SK-N-SH treated with all-trans-retinoic acid at 6 μM for 48 hours (cell line): ENCODE measurements around the gene UBXN1.
A peak's percentile ranks its signal among the peaks of the same experiment; 100 is the strongest.
"Not testable (repeated sequence)": the region's sequence is repeated elsewhere in the genome, so short reads cannot be mapped to it uniquely, and the experiment has no call there.

Experiments used
- ATAC-seq: fragments of 200-7000 bp; cut with Tn5 transposase; 3 replicates; pipeline ENCODE4 v1.9.1; 2020; ENCODE audit warnings: mild to moderate bottlenecking, moderate library complexity
- ARNTL ChIP-seq: fragments of 450-650 bp; formaldehyde crosslinking; IDR thresholded peaks from 2 replicates; pipeline ENCODE4 v1.5.0; 2020; ENCODE audit warnings: low read depth, mild to moderate bottlenecking, moderate library complexity, borderline replicate concordance
- BACH2 ChIP-seq: fragments of 250-450 bp; sonication (Bioruptor Pico); IDR thresholded peaks from 2 replicates; pipeline ENCODE4 v1.9.0; 2021; ENCODE audit warnings: mild to moderate bottlenecking, borderline replicate concordance
- CREB5 ChIP-seq: fragments of 250-450 bp; sonication (Bioruptor Pico); IDR thresholded peaks from 2 replicates; pipeline ENCODE4 v1.5.1; 2020; ENCODE audit warnings: low read depth, mild to moderate bottlenecking, moderate library complexity
- CSDC2 ChIP-seq: fragments of 250-450 bp; sonication (Bioruptor Pico); IDR thresholded peaks from 2 replicates; pipeline ENCODE4 v1.5.0; 2020; ENCODE audit warnings: mild to moderate bottlenecking, moderate library complexity
- ESRRG ChIP-seq: fragments of 250-450 bp; sonication (Bioruptor Pico); IDR thresholded peaks from 2 replicates; pipeline ENCODE4 v1.6.1; 2021; ENCODE audit warnings: mild to moderate bottlenecking
- GLIS3 ChIP-seq: fragments of 250-450 bp; sonication (Bioruptor Pico); IDR thresholded peaks from 2 replicates; pipeline ENCODE4 v1.5.0; 2020; ENCODE audit warnings: mild to moderate bottlenecking, moderate library complexity
- ISL1 ChIP-seq: fragments of 250-450 bp; sonication (Bioruptor Pico); IDR thresholded peaks from 2 replicates; pipeline ENCODE4 v2.1.2; 2022; ENCODE audit warnings: mild to moderate bottlenecking, moderate library complexity
- OSR1 ChIP-seq: fragments of 250-450 bp; sonication (Bioruptor Pico); IDR thresholded peaks from 2 replicates; pipeline ENCODE4 v1.8.0; 2022; ENCODE audit warnings: moderate library complexity, mild to moderate bottlenecking, inconsistent platforms
- PPARA ChIP-seq: fragments of 250-450 bp; sonication (Bioruptor Pico); IDR thresholded peaks from 2 replicates; pipeline ENCODE4 v1.5.0; 2020; ENCODE audit warnings: mild to moderate bottlenecking, borderline replicate concordance
- RARB ChIP-seq: fragments of 250-450 bp; sonication (Bioruptor Pico); IDR thresholded peaks from 2 replicates; pipeline ENCODE4 v1.8.0; 2021; ENCODE audit warnings: mild to moderate bottlenecking, moderate library complexity
- TCF4 ChIP-seq: fragments of 250-450 bp; sonication (Bioruptor Pico); IDR thresholded peaks from 2 replicates; pipeline ENCODE4 v1.8.0; 2021; ENCODE audit warnings: mild to moderate bottlenecking, moderate library complexity, borderline replicate concordance
- TOX ChIP-seq: fragments of 250-450 bp; sonication (Bioruptor Pico); IDR thresholded peaks from 2 replicates; pipeline ENCODE4 v1.8.0; 2021; ENCODE audit warnings: mild to moderate bottlenecking, moderate library complexity, borderline replicate concordance
- ZC3H10 ChIP-seq: fragments of 250-450 bp; sonication (Bioruptor Pico); IDR thresholded peaks from 2 replicates; pipeline ENCODE4 v1.5.1; 2021; ENCODE audit warnings: mild to moderate bottlenecking, moderate library complexity
- ZFP30 ChIP-seq: fragments of 450-650 bp; formaldehyde crosslinking; IDR thresholded peaks from 2 replicates; pipeline ENCODE4 v1.5.0; 2022; ENCODE audit warnings: mild to moderate bottlenecking, moderate library complexity
- ZNF565 ChIP-seq: fragments of 450-650 bp; formaldehyde crosslinking; conservative IDR thresholded peaks from 2 replicates; pipeline ENCODE4 v1.5.0; 2020; ENCODE audit warnings: low read depth, mild to moderate bottlenecking, moderate library complexity
- ZNF70 ChIP-seq: fragments of 450-650 bp; formaldehyde crosslinking; IDR thresholded peaks from 2 replicates; pipeline ENCODE4 v1.5.0; 2020; ENCODE audit warnings: mild to moderate bottlenecking, moderate library complexity
- ZNF8 ChIP-seq: fragments of 450-650 bp; formaldehyde crosslinking; IDR thresholded peaks from 2 replicates; pipeline ENCODE4 v1.5.0; 2020; ENCODE audit warnings: mild to moderate bottlenecking, moderate library complexity
- TF ChIP-seq, protein P1 (sequence below): fragments of 250-450 bp; sonication (Bioruptor Pico); IDR thresholded peaks from 2 replicates; pipeline ENCODE4 v1.8.0; 2021; ENCODE audit warnings: low read depth, mild to moderate bottlenecking, moderate library complexity, borderline replicate concordance
- TF ChIP-seq, protein P2 (sequence below): fragments of 250-450 bp; sonication (Bioruptor Pico); IDR thresholded peaks from 2 replicates; pipeline ENCODE4 v1.8.0; 2020; ENCODE audit warnings: mild to moderate bottlenecking, moderate library complexity, borderline replicate concordance
- TF ChIP-seq, protein P3 (sequence below): fragments of 250-450 bp; sonication (Bioruptor Pico); IDR thresholded peaks from 2 replicates; pipeline ENCODE4 v1.5.1; 2021; ENCODE audit warnings: mild to moderate bottlenecking, moderate library complexity

Gene UBXN1

DNA sequence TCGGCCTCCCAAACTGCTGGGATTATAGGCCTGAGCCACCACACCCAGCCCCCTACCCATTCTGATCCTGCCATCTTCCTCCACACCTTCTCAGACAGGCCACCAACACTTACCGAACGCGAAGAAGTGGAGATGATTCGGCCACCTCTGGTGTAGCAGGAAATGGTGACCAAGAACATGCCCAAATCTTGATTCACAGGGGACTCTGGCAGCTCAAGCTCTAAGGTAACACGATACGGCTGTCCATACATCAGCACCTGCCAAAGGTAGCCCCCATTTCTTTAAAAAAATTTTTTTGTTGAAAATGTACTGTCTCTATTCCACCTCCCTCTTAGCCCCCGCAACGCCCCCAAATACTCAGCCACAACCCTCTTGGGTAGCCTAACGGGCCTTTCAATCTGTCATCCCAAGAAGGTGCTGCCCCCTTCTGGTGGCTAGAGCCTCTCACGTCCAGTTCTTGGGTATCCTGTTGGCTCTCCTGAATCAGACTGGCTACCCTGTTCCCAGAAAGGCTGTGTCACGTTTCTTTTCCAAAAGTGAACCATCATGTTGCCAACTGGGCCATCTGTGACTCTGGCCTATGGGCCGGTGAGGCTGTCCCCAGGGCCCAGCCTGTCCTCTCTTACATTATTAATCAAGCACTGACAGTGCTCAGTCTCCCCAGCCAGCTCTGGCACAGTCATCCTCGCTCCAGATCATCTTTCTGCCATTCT is 15.7 kb upstream of the UBXN1 start:
- TF ChIP-seq RARB = no peak
- TF ChIP-seq, all 23 proteins: peak for 0
- peak; percentile 91 for ATAC-seq

DNA sequence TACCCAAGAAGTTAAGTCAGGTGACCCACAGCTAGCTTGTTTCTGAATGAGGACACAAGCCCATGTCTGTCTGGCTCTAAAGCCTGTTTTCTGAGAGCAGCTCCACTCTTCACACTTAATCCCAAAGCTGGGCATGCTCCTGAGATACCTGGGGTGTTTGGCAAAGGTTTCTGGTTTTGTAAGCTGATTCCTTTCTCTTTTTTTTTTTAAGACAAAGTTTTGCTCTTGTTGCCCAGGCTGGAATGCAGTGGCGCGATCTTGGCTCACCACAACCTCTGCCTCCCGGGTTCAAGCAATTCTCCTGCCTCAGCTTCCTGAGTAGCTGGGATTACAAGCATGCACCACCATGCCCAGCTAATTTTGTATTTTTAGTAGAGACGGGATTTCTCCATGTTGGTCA is 14.8 kb upstream of the UBXN1 start:
- ATAC-seq = not testable (repeated sequence)

DNA sequence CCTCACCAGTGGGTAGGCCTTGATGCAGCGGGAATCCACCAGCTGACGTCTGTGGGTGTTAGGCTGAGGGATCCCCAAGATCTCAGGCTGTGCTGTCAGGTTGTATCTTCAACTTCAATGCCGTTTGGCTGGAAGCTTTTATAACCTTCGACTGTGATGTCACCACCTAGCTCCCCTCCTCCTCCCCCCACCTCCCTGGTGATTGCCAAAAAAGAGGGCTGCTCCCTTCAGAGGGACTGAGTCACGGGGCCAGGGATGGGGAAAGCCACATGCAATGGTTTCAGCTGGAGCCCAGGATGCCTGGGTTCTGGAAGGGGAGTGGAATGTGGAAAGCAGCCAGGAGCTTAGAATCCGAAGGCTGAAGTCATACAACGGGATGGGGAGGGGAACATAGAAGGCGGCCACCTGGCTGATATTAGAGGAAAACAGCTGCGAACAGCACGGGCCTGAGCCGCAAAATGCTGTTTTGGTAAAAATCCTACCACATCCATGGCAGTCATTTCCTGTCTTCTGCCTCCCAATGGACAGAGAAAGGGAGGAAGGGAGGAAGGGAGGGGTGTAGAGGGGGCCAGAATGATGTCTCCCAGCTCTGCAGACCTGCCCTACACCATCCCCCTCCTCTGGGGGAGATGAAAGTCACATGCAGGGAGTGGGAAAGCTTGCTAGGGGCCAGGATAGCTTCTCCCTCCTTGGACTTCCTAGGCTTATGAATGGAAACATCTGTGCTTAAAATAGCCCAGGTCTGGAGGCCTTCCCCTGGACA is 10.7 kb upstream of the UBXN1 start, which contains the start of gene LRRN4CL:
Gene LRRN4CL, minus strand, starts transcription at position 110 of the 763 bp plus-strand sequence. CDS start 1,022 bp downstream, outside the sequence.
- peak; percentile 14 for ATAC-seq
- TF ChIP-seq CSDC2 (CRISPR knock-in tag) (no peak), PPARA (CRISPR knock-in tag) (no peak), ZFP30 (CRISPR knock-in tag) (no peak), ZNF565 (CRISPR knock-in tag) (no peak), ZC3H10 (CRISPR knock-in tag) (no peak), RARB (no peak), BACH2 (no peak), GLIS3 (CRISPR knock-in tag) (no peak), ARNTL (no peak), TOX (CRISPR knock-in tag) (no peak), ESRRG (CRISPR knock-in tag) (no peak), CREB5 (no peak), OSR1 (CRISPR knock-in tag) (no peak), ZNF70 (no peak)
- TF ChIP-seq, protein P1, sequence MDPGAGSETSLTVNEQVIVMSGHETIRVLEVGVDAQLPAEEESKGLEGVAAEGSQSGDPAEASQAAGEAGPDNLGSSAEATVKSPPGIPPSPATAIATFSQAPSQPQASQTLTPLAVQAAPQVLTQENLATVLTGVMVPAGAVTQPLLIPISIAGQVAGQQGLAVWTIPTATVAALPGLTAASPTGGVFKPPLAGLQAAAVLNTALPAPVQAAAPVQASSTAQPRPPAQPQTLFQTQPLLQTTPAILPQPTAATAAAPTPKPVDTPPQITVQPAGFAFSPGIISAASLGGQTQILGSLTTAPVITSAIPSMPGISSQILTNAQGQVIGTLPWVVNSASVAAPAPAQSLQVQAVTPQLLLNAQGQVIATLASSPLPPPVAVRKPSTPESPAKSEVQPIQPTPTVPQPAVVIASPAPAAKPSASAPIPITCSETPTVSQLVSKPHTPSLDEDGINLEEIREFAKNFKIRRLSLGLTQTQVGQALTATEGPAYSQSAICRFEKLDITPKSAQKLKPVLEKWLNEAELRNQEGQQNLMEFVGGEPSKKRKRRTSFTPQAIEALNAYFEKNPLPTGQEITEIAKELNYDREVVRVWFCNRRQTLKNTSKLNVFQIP (CRISPR knock-in tag) = no peak
- TF ChIP-seq, protein P2, sequence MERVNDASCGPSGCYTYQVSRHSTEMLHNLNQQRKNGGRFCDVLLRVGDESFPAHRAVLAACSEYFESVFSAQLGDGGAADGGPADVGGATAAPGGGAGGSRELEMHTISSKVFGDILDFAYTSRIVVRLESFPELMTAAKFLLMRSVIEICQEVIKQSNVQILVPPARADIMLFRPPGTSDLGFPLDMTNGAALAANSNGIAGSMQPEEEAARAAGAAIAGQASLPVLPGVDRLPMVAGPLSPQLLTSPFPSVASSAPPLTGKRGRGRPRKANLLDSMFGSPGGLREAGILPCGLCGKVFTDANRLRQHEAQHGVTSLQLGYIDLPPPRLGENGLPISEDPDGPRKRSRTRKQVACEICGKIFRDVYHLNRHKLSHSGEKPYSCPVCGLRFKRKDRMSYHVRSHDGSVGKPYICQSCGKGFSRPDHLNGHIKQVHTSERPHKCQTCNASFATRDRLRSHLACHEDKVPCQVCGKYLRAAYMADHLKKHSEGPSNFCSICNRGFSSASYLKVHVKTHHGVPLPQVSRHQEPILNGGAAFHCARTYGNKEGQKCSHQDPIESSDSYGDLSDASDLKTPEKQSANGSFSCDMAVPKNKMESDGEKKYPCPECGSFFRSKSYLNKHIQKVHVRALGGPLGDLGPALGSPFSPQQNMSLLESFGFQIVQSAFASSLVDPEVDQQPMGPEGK (CRISPR knock-in tag) = no peak

GRCh38 chr11:62688491-62688890 is 9.6 kb upstream of the UBXN1 start:
- no peak for TF ChIP-seq TCF4 (CRISPR knock-in tag)
- TF ChIP-seq ARNTL = no peak
- TF ChIP-seq, protein P3, sequence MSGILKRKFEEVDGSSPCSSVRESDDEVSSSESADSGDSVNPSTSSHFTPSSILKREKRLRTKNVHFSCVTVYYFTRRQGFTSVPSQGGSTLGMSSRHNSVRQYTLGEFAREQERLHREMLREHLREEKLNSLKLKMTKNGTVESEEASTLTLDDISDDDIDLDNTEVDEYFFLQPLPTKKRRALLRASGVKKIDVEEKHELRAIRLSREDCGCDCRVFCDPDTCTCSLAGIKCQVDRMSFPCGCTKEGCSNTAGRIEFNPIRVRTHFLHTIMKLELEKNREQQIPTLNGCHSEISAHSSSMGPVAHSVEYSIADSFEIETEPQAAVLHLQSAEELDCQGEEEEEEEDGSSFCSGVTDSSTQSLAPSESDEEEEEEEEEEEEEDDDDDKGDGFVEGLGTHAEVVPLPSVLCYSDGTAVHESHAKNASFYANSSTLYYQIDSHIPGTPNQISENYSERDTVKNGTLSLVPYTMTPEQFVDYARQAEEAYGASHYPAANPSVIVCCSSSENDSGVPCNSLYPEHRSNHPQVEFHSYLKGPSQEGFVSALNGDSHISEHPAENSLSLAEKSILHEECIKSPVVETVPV (CRISPR knock-in tag) = no peak
- no peak for TF ChIP-seq RARB
- no peak for ATAC-seq

- no peak; the same call in 1 of the 3 replicates for ATAC-seq
- TF ChIP-seq, protein P3 (CRISPR knock-in tag) = no peak
- TF ChIP-seq ISL1 = no peak
- TF ChIP-seq ZNF8 (CRISPR knock-in tag) = no peak
- TF ChIP-seq, protein P2 (CRISPR knock-in tag) = no peak
- no peak for TF ChIP-seq TOX (CRISPR knock-in tag)
Measured at GRCh38 chr11:62687508-62688396, 8.9 kb upstream of the UBXN1 start.
